PFSK-1 (cell line): ENCODE data around the gene SAMSN1.

Experiments used
- FOXP2 ChIP-seq: optimal IDR thresholded peaks from 2 replicates; pipeline ENCODE3; 2011; ENCODE audit warnings: borderline replicate concordance, control low read depth, inconsistent platforms; ENCODE audit not compliant: insufficient read depth; ENCODE audit errors: extremely low read length, extremely low read depth
- POLR2AphosphoS5 ChIP-seq: IDR thresholded peaks from 2 replicates; pipeline ENCODE4 v1.6.1; 2012; ENCODE audit warnings: low read depth, mild to moderate bottlenecking, control low read depth, low read length, moderate library complexity
- REST ChIP-seq, 2 experiments: IDR thresholded peaks; 2 replicates each; pipeline versions ENCODE4 v1.6.1 to v1.8.0; 2011 to 2012; ENCODE audit warnings: low read depth in 2 of 2, low read length in 2 of 2, control low read depth in 1 of 2, inconsistent platforms in 1 of 2, mild to moderate bottlenecking in 1 of 2, moderate library complexity in 1 of 2; ENCODE audit not compliant: insufficient read depth in 1 of 2
- SIN3A ChIP-seq: IDR thresholded peaks from 2 replicates; pipeline ENCODE4 v1.6.1; 2012; ENCODE audit warnings: mild to moderate bottlenecking, low read length, moderate library complexity, borderline replicate concordance; ENCODE audit not compliant: insufficient read depth
- TAF1 ChIP-seq: IDR thresholded peaks from 2 replicates; pipeline ENCODE4 v1.6.1; 2012; ENCODE audit warnings: low read length, control low read depth, borderline replicate concordance; ENCODE audit not compliant: insufficient read depth

SAMSN1 gene

GRCh38 chr21:14551741-14552140 is 5.6 kb upstream of the SAMSN1 start:
- TF ChIP-seq TAF1 (no peak), FOXP2 (no peak), SIN3A (no peak), POLR2AphosphoS5 (no peak), REST (IDR thresholded peaks at IDR 0.05; ENCODE audit: insufficient read depth in 1 of 2, low read depth in 2 of 2, low read length in 2 of 2) (no peak)

GRCh38 chr21:14550135-14550534 is 4.0 kb upstream of the SAMSN1 start:
- TF ChIP-seq SIN3A (no peak), POLR2AphosphoS5 (no peak), TAF1 (no peak), FOXP2 (no peak)

- TF ChIP-seq REST (IDR thresholded peaks at IDR 0.05; ENCODE audit: insufficient read depth in 1 of 2, low read depth in 2 of 2, low read length in 2 of 2) (no peak), FOXP2 (no peak), SIN3A (no peak), TAF1 (no peak), POLR2AphosphoS5 (no peak)
Measured at GRCh38 chr21:14548779-14549178, 2.7 kb upstream of the SAMSN1 start.

- TF ChIP-seq SIN3A (no peak), FOXP2 (no peak)
Measured at GRCh38 chr21:14547834-14548513, 1.9 kb upstream of the SAMSN1 start.

- TF ChIP-seq FOXP2: no peak
- no peak for TF ChIP-seq POLR2AphosphoS5
- TF ChIP-seq TAF1: no peak
- TF ChIP-seq REST (IDR thresholded peaks at IDR 0.05; ENCODE audit: insufficient read depth in 1 of 2, low read depth in 2 of 2, low read length in 2 of 2): no peak
- no peak for TF ChIP-seq SIN3A
Measured at GRCh38 chr21:14543983-14544382, 2.1 kb downstream of the SAMSN1 start.

- no peak for TF ChIP-seq REST (IDR thresholded peaks at IDR 0.05; ENCODE audit: insufficient read depth in 1 of 2, low read depth in 2 of 2, low read length in 2 of 2)
- no peak for TF ChIP-seq FOXP2
- TF ChIP-seq POLR2AphosphoS5: no peak
- TF ChIP-seq SIN3A: no peak
- TF ChIP-seq TAF1: no peak
Measured at GRCh38 chr21:14542638-14543037, 3.5 kb downstream of the SAMSN1 start.
